SK-N-MC (cell line): ENCODE data around the gene PXT1.

ENCODE experiments used
- DNase-seq: peaks from one replicate; pipeline ENCODE4 v3.0.0-alpha.2; 2011; ENCODE audit warnings: low read depth, low spot score
- H3K27ac ChIP-seq: fragments of 200-600 bp; sonication (generic); 2 replicates; pipeline ENCODE4 v1.5.1; 2016; ENCODE audit warnings: mixed run types
- H3K36me3 ChIP-seq: fragments of 200-600 bp; sonication (generic); 2 replicates; pipeline ENCODE4 v1.6.1; 2017; ENCODE audit warnings: antibody characterized with exemption, low read length, mixed read lengths; ENCODE audit not compliant: insufficient read depth
- H3K4me3 ChIP-seq: fragments of 200-600 bp; sonication (generic); 2 replicates; pipeline ENCODE4 v1.5.1; 2016
- H3K9ac ChIP-seq: fragments of 200-600 bp; sonication (generic); 2 replicates; pipeline ENCODE4 v1.8.0; 2017; ENCODE audit warnings: mixed run types, mixed read lengths; ENCODE audit not compliant: insufficient read length
- H3K9me3 ChIP-seq: fragments of 200-600 bp; sonication (generic); 2 replicates; pipeline ENCODE4 v1.6.1; 2017; ENCODE audit warnings: low read depth, mild to moderate bottlenecking, antibody characterized with exemption, low read length, moderate library complexity, mixed read lengths
- EZH2 ChIP-seq: fragments of 200-600 bp; sonication (generic); IDR thresholded peaks from one replicate; pipeline ENCODE4 v1.6.1; 2017; ENCODE audit warnings: antibody characterized with exemption
- FOXP2 ChIP-seq: optimal IDR thresholded peaks from 2 replicates; pipeline ENCODE3; 2011; ENCODE audit warnings: mild to moderate bottlenecking, moderate library complexity; ENCODE audit not compliant: insufficient read depth; ENCODE audit errors: extremely low read length, control extremely low read depth
- POLR2AphosphoS5 ChIP-seq: IDR thresholded peaks from 2 replicates; pipeline ENCODE4 v1.6.1; 2012; ENCODE audit warnings: mild to moderate bottlenecking, low read depth, low read length, borderline replicate concordance

Gene PXT1

DNA sequence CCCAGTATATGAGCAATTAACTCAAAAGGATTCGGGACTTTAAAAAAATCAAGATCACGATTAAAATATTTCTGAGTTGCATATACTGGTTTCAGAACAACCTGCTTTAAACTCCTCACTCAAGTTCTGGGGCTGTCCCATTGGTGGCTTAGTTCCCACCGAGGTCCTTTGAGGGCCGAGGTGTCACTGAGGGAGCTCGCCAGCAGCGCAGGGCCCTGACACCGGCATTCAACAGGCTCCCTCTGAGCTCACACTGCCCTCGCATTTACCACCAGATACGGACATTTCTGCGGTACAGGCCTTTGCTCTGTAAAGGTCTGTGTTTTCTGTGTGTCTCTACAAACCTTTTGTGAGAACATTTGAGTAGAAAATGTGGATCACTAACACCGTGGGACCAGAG is 81.6 kb downstream of the PXT1 start:
- TF ChIP-seq FOXP2, result no peak
- TF ChIP-seq POLR2AphosphoS5, result no peak
- TF ChIP-seq EZH2, result no peak
- Histone ChIP-seq H3K9me3 (no peaks in the 10 kb centered on the region), H3K4me3 (no peak overlapping the region), H3K9ac (no peak overlapping the region), H3K36me3 (no peaks in the 10 kb centered on the region), H3K27ac (no peak overlapping the region)
- no peak for DNase-seq

DNA sequence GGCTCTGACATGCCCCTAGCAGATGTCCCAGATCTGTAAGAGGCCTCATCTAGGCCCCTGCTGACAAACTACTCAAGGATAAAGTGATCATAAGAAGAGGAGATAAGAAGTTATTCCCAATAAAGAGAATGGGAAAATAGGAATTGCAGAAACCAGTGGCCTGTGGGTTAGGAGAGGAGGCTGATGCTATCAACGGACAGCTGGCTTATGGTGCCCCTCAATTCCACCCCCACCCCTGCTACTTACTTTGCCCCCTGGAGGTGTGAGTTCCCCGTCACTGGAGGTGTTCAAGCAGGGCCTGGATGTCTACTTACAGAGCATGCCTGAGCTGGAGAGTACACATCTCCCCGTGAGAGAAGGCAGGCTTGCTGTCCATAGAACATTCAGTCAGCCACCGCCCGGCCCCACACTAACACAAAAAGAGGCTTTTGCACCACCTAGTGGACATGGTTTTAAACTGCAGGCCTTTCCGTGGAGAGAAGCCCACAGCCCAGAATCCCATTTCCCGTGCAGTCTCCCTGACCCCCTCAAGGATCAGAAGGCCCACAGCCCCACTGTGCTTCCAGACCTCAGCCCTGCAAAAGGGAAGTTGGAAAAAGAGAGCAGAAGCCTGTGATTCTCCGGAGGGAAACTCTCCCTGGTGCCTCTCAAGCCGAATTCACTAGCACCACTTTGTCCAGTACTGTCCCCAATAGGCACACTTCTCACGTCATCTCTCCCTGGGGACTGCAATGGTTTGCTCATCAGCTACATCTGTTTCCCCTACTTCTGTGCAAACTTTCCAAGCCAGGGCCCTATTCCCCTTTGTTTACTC is 82.2 kb downstream of the PXT1 start:
- no peak overlapping the region for H3K9ac ChIP-seq
- no peak for TF ChIP-seq FOXP2
- TF ChIP-seq POLR2AphosphoS5, result no peak
- TF ChIP-seq EZH2, result no peak

GRCh38 chr6:36358226-36358915 is 84.3 kb downstream of the PXT1 start:
- no peak overlapping the region for H3K9ac ChIP-seq

More for the DNA sequence above, 82.2 kb downstream of the PXT1 start:
- Histone ChIP-seq H3K36me3 (no peaks in the 10 kb centered on the region), H3K4me3 (no peak overlapping the region), H3K27ac (no peak overlapping the region), H3K9me3 (no peaks in the 10 kb centered on the region)
- no peak for DNase-seq

GRCh38 chr6:36357872-36358225 is 84.8 kb downstream of the PXT1 start:
- H3K27ac ChIP-seq, result no peak overlapping the region
- no peak for DNase-seq
- H3K36me3 ChIP-seq, result no peaks in the 10 kb centered on the region
- no peak overlapping the region for H3K4me3 ChIP-seq
- no peak overlapping the region for H3K9ac ChIP-seq
- TF ChIP-seq POLR2AphosphoS5, result no peak
- no peak for TF ChIP-seq EZH2
- TF ChIP-seq FOXP2, result no peak
- no peaks in the 10 kb centered on the region for H3K9me3 ChIP-seq

More at GRCh38 chr6:36358226-36358915, 84.3 kb downstream of the PXT1 start:
- Histone ChIP-seq H3K4me3 (no peak overlapping the region), H3K27ac (no peak overlapping the region), H3K9me3 (no peaks in the 10 kb centered on the region), H3K36me3 (no peaks in the 10 kb centered on the region)
- TF ChIP-seq FOXP2 (no peak), POLR2AphosphoS5 (no peak), EZH2 (no peak)
- no peak for DNase-seq

DNA sequence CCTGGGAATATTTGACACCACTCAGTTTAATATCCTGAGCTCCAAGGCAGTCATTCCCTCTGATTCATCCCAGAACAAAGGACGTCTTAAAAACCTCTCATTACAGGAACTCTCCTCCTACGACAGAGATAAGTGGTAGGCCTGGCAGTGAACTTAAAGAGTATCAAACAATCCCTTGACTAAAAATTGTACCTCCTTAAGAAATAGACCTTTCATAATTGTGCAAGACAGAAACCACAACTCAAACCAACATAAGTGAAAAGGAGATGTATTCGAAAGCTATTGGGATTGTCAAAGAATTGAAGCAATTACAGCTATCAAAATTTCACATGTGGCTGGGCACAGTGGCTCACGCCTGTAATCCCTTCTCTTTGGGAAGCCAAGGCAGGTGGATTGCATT is 86.8 kb downstream of the PXT1 start:
- no peak overlapping the region for H3K9ac ChIP-seq
- no peak for TF ChIP-seq POLR2AphosphoS5
- TF ChIP-seq EZH2, result no peak
- no peak for TF ChIP-seq FOXP2
- H3K9me3 ChIP-seq, result no peaks in the 10 kb centered on the region
- H3K36me3 ChIP-seq, result no peaks in the 10 kb centered on the region
- no peak for DNase-seq
- H3K4me3 ChIP-seq, result no peak overlapping the region
- H3K27ac ChIP-seq, result no peak overlapping the region

DNA sequence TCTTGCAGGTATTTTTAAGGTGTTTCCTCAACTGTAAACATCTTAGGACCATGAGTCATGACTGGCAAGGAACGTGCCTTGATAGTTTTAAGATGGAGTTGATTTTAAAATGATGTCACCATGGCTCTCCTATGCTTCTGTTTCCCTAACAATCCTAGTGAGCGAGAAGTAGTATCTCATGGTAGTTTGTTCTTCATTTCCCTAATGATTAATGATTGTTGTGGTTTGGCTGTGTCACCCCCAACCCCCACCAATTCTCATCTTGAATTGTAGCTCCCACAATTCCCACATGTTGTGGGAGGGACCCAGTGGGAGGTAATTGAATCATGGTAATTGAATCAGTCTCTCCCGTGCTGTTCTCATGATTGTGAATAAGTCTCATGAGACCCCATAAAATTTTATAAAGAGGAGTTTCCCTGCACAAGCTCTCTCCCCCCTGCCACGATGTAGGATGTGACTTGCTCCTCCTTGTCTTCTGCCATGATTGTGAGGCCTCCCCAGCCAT is 89.2 kb downstream of the PXT1 start:
- no peak overlapping the region for H3K9ac ChIP-seq

GRCh38 chr6:36352477-36353157 is 90.0 kb downstream of the PXT1 start:
- Histone ChIP-seq H3K9me3 (no peaks in the 10 kb centered on the region), H3K27ac (no peak overlapping the region), H3K4me3 (no peak overlapping the region), H3K36me3 (no peaks in the 10 kb centered on the region), H3K9ac (no peak overlapping the region)
- no peak for TF ChIP-seq EZH2
- TF ChIP-seq POLR2AphosphoS5, result no peak
- no peak for TF ChIP-seq FOXP2
- no peak for DNase-seq

More for the DNA sequence above, 89.2 kb downstream of the PXT1 start:
- H3K36me3 ChIP-seq, result no peaks in the 10 kb centered on the region
- no peaks in the 10 kb centered on the region for H3K9me3 ChIP-seq
- no peak for DNase-seq
- H3K27ac ChIP-seq, result no peak overlapping the region
- TF ChIP-seq POLR2AphosphoS5, result no peak
- no peak for TF ChIP-seq FOXP2
- TF ChIP-seq EZH2, result no peak
- no peak overlapping the region for H3K4me3 ChIP-seq

GRCh38 chr6:36350681-36351571 is 91.7 kb downstream of the PXT1 start:
- no peak overlapping the region for H3K27ac ChIP-seq
- no peaks in the 10 kb centered on the region for H3K9me3 ChIP-seq
- DNase-seq, result no peak
- TF ChIP-seq FOXP2 (no peak), EZH2 (no peak), POLR2AphosphoS5 (no peak)
- no peak overlapping the region for H3K9ac ChIP-seq
- no peaks in the 10 kb centered on the region for H3K36me3 ChIP-seq
- H3K4me3 ChIP-seq, result no peak overlapping the region
